Naive B cell (primary cell): ENCODE data around the gene CTPS1. TPM values are rescaled to one million over a fixed set of nuclear protein-coding genes. Genes with fewer than 3 reads are reported as not detected.

Source experiments
- ATAC-seq, 2 donors: fragments of 150-1000 bp; cut with Tn5 transposase; 2 replicates each; pipeline ENCODE4 v1.10.0; 2021; ENCODE audit warnings: low read depth in 2 of 2, mild to moderate bottlenecking in 2 of 2, moderate library complexity in 2 of 2
- DNase-seq: peaks from one replicate; pipeline ENCODE4 v3.0.0; 2022
- H3K27ac Mint-ChIP-seq, 6 donors: one replicate each; pipeline ENCODE4 v1.8.0; 2020 to 2022; ENCODE audit warnings: mild to moderate bottlenecking in 6 of 6, mixed read lengths in 6 of 6, moderate library complexity in 5 of 6, inconsistent platforms in 2 of 6
- H3K27me3 Mint-ChIP-seq, 3 donors: one replicate each; pipeline ENCODE4 v1.8.0; 2021 to 2022; ENCODE audit warnings: mixed read lengths in 3 of 3, mild to moderate bottlenecking in 1 of 3
- H3K36me3 Mint-ChIP-seq, 2 donors: one replicate each; pipeline ENCODE4 v1.8.0; 2020 to 2022; ENCODE audit warnings: mixed read lengths in 2 of 2, inconsistent platforms in 1 of 2, mild to moderate bottlenecking in 1 of 2
- H3K4me1 Mint-ChIP-seq, 3 donors: one replicate each; pipeline ENCODE4 v1.8.0; 2020 to 2022; ENCODE audit warnings: mixed read lengths in 3 of 3, inconsistent platforms in 1 of 3, mild to moderate bottlenecking in 1 of 3, moderate library complexity in 1 of 3
- H3K4me3 Mint-ChIP-seq, 8 donors: one replicate each; pipeline ENCODE4 v1.8.0; 2020 to 2022; ENCODE audit warnings: mild to moderate bottlenecking in 8 of 8, mixed read lengths in 8 of 8, moderate library complexity in 8 of 8, inconsistent platforms in 2 of 8
- H3K9me3 Mint-ChIP-seq, 7 donors: one replicate each; pipeline ENCODE4 v1.8.0; 2020 to 2022; ENCODE audit warnings: mixed read lengths in 7 of 7, mild to moderate bottlenecking in 5 of 7, inconsistent platforms in 2 of 7, moderate library complexity in 1 of 7
- polyA plus RNA-seq, 6 donors: library from polyadenylated mRNA; unstranded; fragments of 300-500 nt; fragmentation: Illumina TruSeq; gene quantifications; one replicate each; pipeline ENCODE4 v1.2.3, GENCODE V29; 2021; ENCODE audit warnings: low read depth in 6 of 6

Gene CTPS1
- polyA plus RNA-seq, 6 donors from 2014 or later: 13.8 to 18.0 (median 15.8) TPM

DNA sequence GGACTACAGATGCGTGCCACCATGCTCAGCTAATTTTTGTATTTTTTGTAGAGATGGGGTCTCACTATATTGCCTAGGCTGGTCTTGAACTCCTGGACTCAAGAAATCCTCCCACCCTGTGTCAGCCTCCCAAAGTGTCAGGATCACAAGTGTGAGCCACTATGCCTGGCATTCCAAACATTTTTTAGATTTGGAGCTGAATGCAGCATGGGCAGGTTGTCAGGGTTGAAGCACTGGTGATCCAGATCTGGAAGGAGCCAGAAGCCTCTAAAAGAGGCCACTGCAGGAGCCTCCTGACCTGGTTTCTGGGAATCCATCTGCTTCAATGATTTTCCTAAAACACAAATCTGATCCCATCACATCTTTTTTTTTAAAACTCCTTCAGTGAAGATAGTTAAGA lies 1.8 kb upstream of the CTPS1 start:
- H3K9me3 Mint-ChIP-seq: no peaks in the 10 kb centered on the region
- ATAC-seq (no peak), DNase-seq (no peak)
- H3K4me1 Mint-ChIP-seq: peaks cover 19 to 24% (median 21%) of the 10 kb centered on the region in 3 donors
- no peaks in the 10 kb centered on the region for H3K27me3 Mint-ChIP-seq
- no peaks in the 10 kb centered on the region for H3K36me3 Mint-ChIP-seq
- peak overlapping the region in 3 of 8 donors; percentile 41 to 86 (median 41) for H3K4me3 Mint-ChIP-seq
- H3K27ac Mint-ChIP-seq: peak overlapping the region in 1 of 6 donors; percentile 58

DNA sequence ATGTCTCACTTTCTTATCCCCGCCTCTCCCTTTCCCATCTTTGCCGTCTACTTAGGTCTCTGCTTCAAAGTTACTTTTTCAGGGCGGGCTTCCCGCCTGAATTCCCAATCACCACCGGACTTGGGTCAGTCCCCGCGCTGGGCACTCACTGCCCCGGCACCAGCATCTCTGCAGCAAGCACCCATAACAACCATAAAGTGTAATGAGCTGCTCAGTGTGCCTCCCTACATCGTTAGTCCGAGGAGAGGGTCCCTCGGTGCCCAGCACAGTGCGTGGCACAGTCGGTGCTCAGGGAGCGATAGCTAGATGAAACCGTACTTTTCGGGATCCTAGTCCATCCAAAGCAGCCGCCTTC lies 633 bp upstream of the CTPS1 start:
- Mint-ChIP-seq H3K9me3 (no peaks in the 10 kb centered on the region), H3K36me3 (peaks cover 0 to under 1% of the 10 kb centered on the region in 2 donors), H3K27me3 (no peaks in the 10 kb centered on the region), H3K4me3 (peak overlapping the region; percentile 78 to 94 (median 88)), H3K27ac (peak overlapping the region in 5 of 6 donors; percentile 15 to 97 (median 80)), H3K4me1 (peaks cover 19 to 24% (median 21%) of the 10 kb centered on the region in 3 donors)
- DNase-seq (no peak), ATAC-seq (no peak)

DNA sequence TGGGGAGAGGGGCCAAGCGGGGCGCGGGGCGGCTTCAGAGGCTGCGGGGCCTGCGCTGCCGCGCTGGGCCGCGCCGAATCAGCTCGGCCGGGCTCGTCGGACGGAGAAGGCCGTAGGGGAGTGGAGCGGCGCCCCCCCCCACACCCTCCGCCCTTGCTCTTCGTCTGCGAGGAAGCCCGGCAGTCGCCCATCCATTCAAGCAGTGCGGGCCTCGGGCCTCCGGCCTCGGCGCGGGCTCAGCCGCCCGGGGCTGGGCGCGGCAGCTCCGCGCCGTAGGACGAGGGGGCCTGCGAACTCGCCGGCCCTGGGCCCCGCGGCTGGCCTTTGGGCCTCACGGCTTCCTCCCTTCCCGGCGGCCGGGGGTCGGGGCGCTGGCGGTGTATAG lies 564 bp downstream of the CTPS1 start:
- H3K4me3 Mint-ChIP-seq: peak overlapping the region; percentile 78 to 98 (median 95)
- H3K9me3 Mint-ChIP-seq: no peaks in the 10 kb centered on the region
- peak overlapping the region; percentile 77 to 98 (median 93) for H3K27ac Mint-ChIP-seq
- ATAC-seq (peak; percentile 40 to 41), DNase-seq (no peak)
- no peaks in the 10 kb centered on the region for H3K27me3 Mint-ChIP-seq
- H3K36me3 Mint-ChIP-seq: peaks cover 0 to 10% of the 10 kb centered on the region in 2 donors
- peaks cover 19 to 24% (median 21%) of the 10 kb centered on the region in 3 donors for H3K4me1 Mint-ChIP-seq

DNA sequence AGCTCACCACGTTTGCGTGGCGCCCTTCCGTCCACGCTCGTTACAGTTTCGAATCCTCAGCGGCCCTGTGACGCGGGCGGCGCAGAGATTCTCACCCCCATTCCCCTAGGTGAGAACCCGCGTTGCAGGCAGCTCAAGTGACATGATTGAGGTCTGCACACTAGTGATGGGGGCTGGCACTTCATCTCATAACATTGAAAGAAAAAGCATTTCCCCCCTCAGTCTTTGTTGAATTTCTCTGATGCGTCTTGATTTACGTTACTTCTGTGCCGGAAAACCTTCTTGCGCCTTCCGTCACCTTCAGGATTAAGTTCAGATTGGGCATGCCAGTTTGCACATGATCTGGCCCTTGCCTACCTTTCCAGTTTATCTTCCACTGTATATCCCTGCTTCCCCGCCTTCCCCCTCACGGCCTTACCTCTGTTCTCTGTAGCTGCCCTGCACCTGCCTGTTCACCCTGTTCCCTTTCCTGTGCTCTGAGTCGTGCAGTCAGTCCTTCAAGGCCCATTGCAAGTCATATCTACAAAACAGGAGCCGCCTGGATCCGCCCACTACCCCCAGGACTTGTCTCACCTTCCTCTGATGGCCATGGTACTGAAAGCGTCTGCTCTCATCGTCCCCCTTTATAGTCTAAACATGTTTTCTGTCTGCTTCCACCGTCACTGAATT lies 1.1 kb downstream of the CTPS1 start:
- Mint-ChIP-seq H3K36me3 (peaks cover under 1 to 10% of the 10 kb centered on the region in 2 donors), H3K4me3 (peak overlapping the region; percentile 78 to 98 (median 95)), H3K27me3 (no peaks in the 10 kb centered on the region), H3K4me1 (peaks cover 19 to 24% (median 21%) of the 10 kb centered on the region in 3 donors), H3K9me3 (no peaks in the 10 kb centered on the region), H3K27ac (peak overlapping the region; percentile 77 to 98 (median 93))
- DNase-seq (peak; percentile 11), ATAC-seq (peak; percentile 8 to 20)

DNA sequence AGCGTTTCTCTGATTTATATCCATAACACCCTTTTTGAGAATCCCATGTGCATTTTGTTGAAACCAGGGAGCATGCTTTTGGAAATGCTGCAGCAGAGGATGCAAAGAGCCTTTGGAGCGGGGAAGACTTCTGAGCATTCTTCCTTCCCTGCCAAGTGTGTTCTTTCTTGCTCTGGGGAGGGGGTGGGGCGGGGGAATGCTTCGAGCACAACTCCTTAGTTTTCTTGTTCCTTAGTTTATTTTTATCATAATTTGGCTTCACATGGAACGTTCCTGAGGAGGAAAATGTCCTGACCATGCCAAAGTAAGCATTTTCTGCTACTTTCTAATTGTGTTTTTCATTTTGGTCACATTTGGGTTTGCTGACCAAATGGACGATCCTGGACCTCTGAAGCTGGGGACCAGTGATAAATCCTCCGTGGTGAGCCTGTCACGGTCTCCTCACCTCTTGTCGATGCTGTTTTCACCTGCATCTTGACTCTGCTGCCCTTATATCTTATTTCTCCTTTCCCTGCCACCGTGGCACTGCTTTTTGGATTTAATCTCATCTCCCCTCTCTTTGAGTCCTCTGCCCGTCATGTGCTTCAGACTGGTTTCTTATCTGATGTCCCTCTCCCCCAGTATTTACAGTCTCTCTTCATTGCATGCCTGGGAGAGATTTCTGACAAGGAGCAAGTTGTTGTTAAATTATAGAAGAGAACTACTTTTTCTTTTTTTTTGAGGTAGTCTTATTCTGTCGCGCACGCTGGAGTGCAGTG lies 2.4 kb downstream of the CTPS1 start:
- no peaks in the 10 kb centered on the region for H3K27me3 Mint-ChIP-seq
- peaks cover 23 to 26% (median 24%) of the 10 kb centered on the region in 3 donors for H3K4me1 Mint-ChIP-seq
- DNase-seq (no peak), ATAC-seq (no peak)
- H3K4me3 Mint-ChIP-seq: peak overlapping the region in 5 of 8 donors; percentile 25 to 81 (median 55)
- no peaks in the 10 kb centered on the region for H3K9me3 Mint-ChIP-seq
- H3K36me3 Mint-ChIP-seq: peaks cover 10 to 19% of the 10 kb centered on the region in 2 donors
- peak overlapping the region in 3 of 6 donors; percentile 26 to 98 (median 65) for H3K27ac Mint-ChIP-seq

DNA sequence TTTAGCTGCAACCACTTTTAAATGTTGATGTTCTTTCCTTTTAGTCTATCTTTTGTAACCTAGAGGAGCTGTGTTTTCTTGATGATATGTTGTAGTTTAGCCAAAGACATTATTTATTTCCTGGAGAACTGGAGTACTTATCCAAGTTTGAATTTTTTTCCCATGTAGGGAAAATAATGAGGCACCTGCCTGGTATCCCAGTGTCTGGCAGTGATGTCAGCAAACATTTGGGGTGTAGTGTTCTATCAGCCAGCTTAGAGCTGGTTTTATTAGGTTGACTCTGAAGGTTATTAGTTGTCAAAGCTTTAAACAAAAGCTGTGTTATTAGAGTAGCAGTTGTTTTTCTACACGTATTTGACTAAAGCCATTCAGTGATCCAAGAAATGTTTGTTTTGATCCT lies 3.2 kb downstream of the CTPS1 start:
- H3K27me3 Mint-ChIP-seq: no peaks in the 10 kb centered on the region
- no peaks in the 10 kb centered on the region for H3K9me3 Mint-ChIP-seq
- ATAC-seq (no peak), DNase-seq (no peak)
- peak overlapping the region in 1 of 8 donors; percentile 60 for H3K4me3 Mint-ChIP-seq
- peaks cover 10 to 26% of the 10 kb centered on the region in 2 donors for H3K36me3 Mint-ChIP-seq
- H3K4me1 Mint-ChIP-seq: peaks cover 23 to 26% (median 24%) of the 10 kb centered on the region in 3 donors
- no peak overlapping the region for H3K27ac Mint-ChIP-seq

DNA sequence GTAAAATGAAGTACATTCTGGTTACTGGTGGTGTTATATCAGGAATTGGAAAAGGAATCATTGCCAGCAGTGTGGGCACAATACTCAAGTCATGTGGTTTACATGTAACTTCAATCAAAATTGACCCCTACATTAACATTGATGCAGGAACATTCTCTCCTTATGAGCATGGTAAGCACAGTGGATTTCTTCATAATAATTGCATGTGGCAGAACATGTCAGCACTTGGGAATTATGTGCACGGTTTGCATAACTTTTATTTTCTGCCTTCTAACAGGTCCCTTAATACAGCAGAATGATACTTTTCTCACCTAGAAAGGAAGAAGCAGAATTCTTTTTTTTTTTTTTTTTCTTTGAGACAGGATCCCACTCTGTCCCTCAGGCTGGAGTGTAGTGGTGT lies 3.8 kb downstream of the CTPS1 start:
- Mint-ChIP-seq H3K4me1 (peaks cover 23 to 26% (median 24%) of the 10 kb centered on the region in 3 donors), H3K27ac (no peak overlapping the region), H3K27me3 (no peaks in the 10 kb centered on the region), H3K36me3 (peaks cover 12 to 28% of the 10 kb centered on the region in 2 donors), H3K4me3 (no peak overlapping the region), H3K9me3 (no peaks in the 10 kb centered on the region)
- ATAC-seq: no peak
- DNase-seq: no peak

DNA sequence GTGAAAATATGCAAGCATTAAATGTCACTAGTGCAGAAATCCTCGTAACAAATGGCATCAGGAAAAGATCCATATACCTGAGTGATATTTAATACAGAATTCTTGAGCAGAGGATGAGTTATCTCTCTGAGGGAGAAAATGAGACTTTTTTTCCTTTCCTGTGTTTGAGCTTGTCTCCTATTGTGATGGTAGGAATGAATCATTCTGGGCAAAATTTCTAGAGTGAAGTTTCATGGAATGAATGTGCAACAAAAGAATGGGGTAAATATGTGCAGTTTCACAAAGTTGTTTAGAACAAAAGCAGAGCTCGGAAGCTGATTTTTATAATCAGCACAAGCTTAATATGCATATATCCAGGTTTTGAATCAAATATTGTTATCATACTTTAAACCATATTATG lies 4.6 kb downstream of the CTPS1 start:
- ATAC-seq (no peak), DNase-seq (no peak)
- peaks cover 19 to 23% (median 21%) of the 10 kb centered on the region in 3 donors for H3K4me1 Mint-ChIP-seq
- peak overlapping the region in 1 of 8 donors; percentile 32 for H3K4me3 Mint-ChIP-seq
- H3K27ac Mint-ChIP-seq: no peak overlapping the region
- H3K27me3 Mint-ChIP-seq: no peaks in the 10 kb centered on the region
- peaks cover 19 to 35% of the 10 kb centered on the region in 2 donors for H3K36me3 Mint-ChIP-seq
- H3K9me3 Mint-ChIP-seq: no peaks in the 10 kb centered on the region

DNA sequence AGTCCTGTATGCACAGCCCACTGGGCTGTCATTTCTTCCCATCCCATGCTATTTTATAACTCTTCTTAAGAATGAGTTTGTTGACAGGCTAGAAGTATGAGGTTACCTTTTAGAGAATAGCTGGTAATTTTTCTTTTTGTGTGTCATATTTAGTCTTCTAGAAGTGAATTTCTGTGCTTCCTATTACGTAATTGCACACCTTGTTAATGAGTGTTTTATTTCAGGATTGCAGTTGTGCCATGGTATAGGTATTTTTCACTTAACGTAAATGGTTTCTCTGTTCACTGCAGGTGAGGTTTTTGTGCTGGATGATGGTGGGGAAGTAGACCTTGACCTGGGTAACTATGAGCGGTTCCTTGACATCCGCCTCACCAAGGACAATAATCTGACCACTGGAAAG lies 5.0 kb downstream of the CTPS1 start:
- H3K4me3 Mint-ChIP-seq: no peak overlapping the region
- ATAC-seq (no peak), DNase-seq (no peak)
- peaks cover 19 to 23% (median 21%) of the 10 kb centered on the region in 3 donors for H3K4me1 Mint-ChIP-seq
- no peaks in the 10 kb centered on the region for H3K27me3 Mint-ChIP-seq
- H3K9me3 Mint-ChIP-seq: no peaks in the 10 kb centered on the region
- peak overlapping the region in 1 of 6 donors; percentile 21 for H3K27ac Mint-ChIP-seq
- peaks cover 24 to 40% of the 10 kb centered on the region in 2 donors for H3K36me3 Mint-ChIP-seq

DNA sequence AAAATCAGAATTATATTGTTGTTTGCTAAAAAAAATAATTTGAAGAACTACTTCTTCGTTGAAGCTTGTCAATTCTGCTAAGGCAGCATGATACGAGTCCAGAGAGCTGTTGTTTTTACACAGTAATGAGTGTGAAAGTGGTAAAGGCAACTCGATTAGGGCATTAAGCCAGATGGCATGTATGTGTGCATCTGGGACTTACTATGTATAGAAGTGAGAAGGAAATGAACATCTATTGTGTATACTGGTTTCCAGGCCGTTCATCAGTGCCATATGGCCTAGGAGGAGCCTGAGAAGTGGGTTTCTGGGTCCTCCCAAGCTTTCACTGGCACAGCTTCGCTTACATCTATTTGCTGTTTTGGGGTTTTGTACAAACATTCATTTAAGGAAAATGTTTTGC lies 5.7 kb downstream of the CTPS1 start:
- H3K4me3 Mint-ChIP-seq: no peak overlapping the region
- H3K27ac Mint-ChIP-seq: no peak overlapping the region

DNA sequence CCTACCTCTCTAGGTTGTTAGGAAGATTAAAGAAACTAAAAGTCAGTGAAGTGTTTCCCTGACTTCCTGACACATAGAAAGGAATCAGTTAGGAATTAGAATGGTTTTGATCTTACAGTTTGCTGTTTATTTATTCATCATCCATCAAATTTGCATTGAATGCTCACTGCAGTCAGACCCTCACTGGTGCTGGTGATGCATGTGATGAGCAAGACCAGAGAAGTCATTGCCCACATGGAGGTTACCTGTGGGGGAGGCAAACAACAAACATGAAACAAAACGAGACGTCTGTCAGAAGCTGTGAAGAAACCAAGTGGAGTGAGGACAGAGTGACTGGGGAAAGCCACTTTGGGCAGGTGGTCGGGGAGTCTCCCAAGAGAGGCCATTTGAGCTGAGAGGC lies 6.4 kb downstream of the CTPS1 start:
- no peak for DNase-seq
- no peak overlapping the region for H3K4me3 Mint-ChIP-seq
- no peak overlapping the region for H3K27ac Mint-ChIP-seq
- no peaks in the 10 kb centered on the region for H3K27me3 Mint-ChIP-seq
- peaks cover 11 to 16% (median 15%) of the 10 kb centered on the region in 3 donors for H3K4me1 Mint-ChIP-seq
- no peaks in the 10 kb centered on the region for H3K9me3 Mint-ChIP-seq
- H3K36me3 Mint-ChIP-seq: peaks cover 36 to 54% of the 10 kb centered on the region in 2 donors
- ATAC-seq: no peak

More for the DNA sequence above, 5.7 kb downstream of the CTPS1 start:
- no peak for DNase-seq
- H3K27me3 Mint-ChIP-seq: no peaks in the 10 kb centered on the region
- H3K4me1 Mint-ChIP-seq: peaks cover 18 to 23% (median 21%) of the 10 kb centered on the region in 3 donors
- H3K9me3 Mint-ChIP-seq: no peaks in the 10 kb centered on the region
- ATAC-seq: no peak
- H3K36me3 Mint-ChIP-seq: peaks cover 29 to 46% of the 10 kb centered on the region in 2 donors

DNA sequence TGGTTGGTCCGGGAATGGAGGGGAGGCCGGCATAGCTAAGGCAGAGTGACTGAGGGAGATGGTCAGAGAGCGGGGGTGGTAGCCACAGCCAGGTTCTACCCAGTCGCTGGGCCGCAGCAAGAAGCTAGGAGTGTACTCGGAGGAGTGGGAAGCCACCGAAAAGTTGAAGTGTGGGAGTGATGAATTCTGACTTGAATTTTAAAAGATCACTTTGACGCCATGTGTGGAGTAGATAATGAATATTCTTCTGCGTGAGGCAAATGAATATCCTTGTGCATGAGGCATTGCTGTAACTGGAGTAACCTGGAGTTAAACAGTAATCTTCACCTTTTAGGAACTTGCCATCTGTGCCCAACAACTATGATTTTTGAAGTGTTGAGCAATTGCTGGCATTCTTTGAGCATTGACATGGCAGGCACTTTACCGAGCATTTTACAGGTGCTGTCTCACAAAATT lies 6.9 kb downstream of the CTPS1 start:
- ATAC-seq (no peak), DNase-seq (no peak)
- H3K4me3 Mint-ChIP-seq: no peak overlapping the region
- H3K27ac Mint-ChIP-seq: no peak overlapping the region
- H3K36me3 Mint-ChIP-seq: peaks cover 38 to 56% of the 10 kb centered on the region in 2 donors
- no peaks in the 10 kb centered on the region for H3K9me3 Mint-ChIP-seq
- no peaks in the 10 kb centered on the region for H3K27me3 Mint-ChIP-seq
- peaks cover 7 to 11% (median 10%) of the 10 kb centered on the region in 3 donors for H3K4me1 Mint-ChIP-seq

DNA sequence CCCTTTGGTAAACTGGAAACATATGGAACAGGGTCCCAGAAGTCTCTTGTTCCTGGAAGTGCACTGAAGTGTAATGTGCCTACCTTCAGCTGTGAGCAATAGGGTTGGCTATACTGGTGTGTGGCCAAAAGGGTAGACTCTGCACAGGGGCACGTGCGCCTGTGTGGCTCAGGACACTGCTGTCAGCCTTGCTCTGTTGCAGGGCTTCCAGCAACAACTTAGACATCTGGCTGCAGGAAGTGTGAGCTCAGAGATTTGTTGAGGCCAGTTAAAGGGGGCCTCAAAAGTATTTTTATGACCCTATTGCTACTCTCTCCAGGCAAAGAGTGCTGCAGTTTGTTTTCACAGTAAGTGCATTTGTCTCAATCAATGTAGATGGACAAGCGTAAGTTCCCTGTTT lies 7.5 kb downstream of the CTPS1 start:
- Mint-ChIP-seq H3K27ac (no peak overlapping the region), H3K36me3 (peaks cover 42 to 62% of the 10 kb centered on the region in 2 donors), H3K4me1 (peaks cover 4 to 10% (median 7%) of the 10 kb centered on the region in 3 donors), H3K27me3 (no peaks in the 10 kb centered on the region), H3K4me3 (no peak overlapping the region), H3K9me3 (no peaks in the 10 kb centered on the region)
- no peak for ATAC-seq
- DNase-seq: no peak
